CD8-positive, alpha-beta memory T cell (primary cell): ENCODE data around the gene GARS1. TPM values are rescaled to one million over a fixed set of nuclear protein-coding genes. Genes with fewer than 3 reads are reported as not detected.
A peak's percentile ranks its signal among the peaks of the same experiment; 100 is the strongest.

Experiments
- CTCF ChIA-PET: fragments of 350-600 bp; sonication (Branson Sonifier 250); formaldehyde crosslinking; loops from one replicate; lab custom pipeline; 2021; ENCODE audit warnings: antibody characterized with exemption; lab: Charles Lee
- POLR2A ChIA-PET: fragments of 350-600 bp; sonication (Branson Sonifier 250); formaldehyde crosslinking; loops from one replicate; lab custom pipeline; 2021; ENCODE audit warnings: antibody characterized with exemption; lab: Charles Lee
- DNase-seq, 5 donors: peaks; one replicate each; pipeline versions ENCODE4 v3.0.0 to v3.0.0-alpha.2; 2020 to 2022; ENCODE audit warnings: mixed read lengths in 1 of 5
- H3K27ac ChIP-seq: one replicate; pipeline ENCODE4 v1.7.0; 2013; ENCODE audit warnings: low read depth, mild to moderate bottlenecking, low read length, moderate library complexity
- H3K27me3 ChIP-seq: 2 replicates; pipeline ENCODE4 v1.7.0; 2013; ENCODE audit warnings: low read length, mild to moderate bottlenecking; ENCODE audit not compliant: insufficient read depth, poor library complexity, severe bottlenecking
- H3K36me3 ChIP-seq: 2 replicates; pipeline ENCODE4 v1.7.0; 2013; ENCODE audit warnings: mild to moderate bottlenecking, low read length, moderate library complexity; ENCODE audit not compliant: insufficient read depth
- H3K4me1 ChIP-seq: 2 replicates; pipeline ENCODE4 v1.7.0; 2013; ENCODE audit warnings: mild to moderate bottlenecking, low read length, moderate library complexity; ENCODE audit not compliant: insufficient read depth
- H3K4me3 ChIP-seq: 2 replicates; pipeline ENCODE4 v1.7.0; 2013; ENCODE audit warnings: mild to moderate bottlenecking, low read length
- H3K9me3 ChIP-seq: 2 replicates; pipeline ENCODE4 v1.7.0; 2013; ENCODE audit warnings: mild to moderate bottlenecking, low read length
- H3K27ac Mint-ChIP-seq, 8 donors: one replicate each; pipeline ENCODE4 v1.8.0; 2020 to 2021; ENCODE audit warnings: mixed read lengths in 8 of 8, mild to moderate bottlenecking in 6 of 8, inconsistent platforms in 3 of 8, moderate library complexity in 3 of 8
- H3K27me3 Mint-ChIP-seq, 2 donors: one replicate each; pipeline ENCODE4 v1.8.0; 2020 to 2021; ENCODE audit warnings: mixed read lengths in 2 of 2, mild to moderate bottlenecking in 1 of 2, moderate library complexity in 1 of 2
- H3K36me3 Mint-ChIP-seq, 3 donors: one replicate each; pipeline ENCODE4 v1.8.0; 2020 to 2021; ENCODE audit warnings: mixed read lengths in 3 of 3, inconsistent platforms in 1 of 3, mild to moderate bottlenecking in 1 of 3
- H3K4me1 Mint-ChIP-seq, 3 donors: one replicate each; pipeline ENCODE4 v1.8.0; 2020 to 2021; ENCODE audit warnings: mixed read lengths in 3 of 3, inconsistent platforms in 1 of 3, mild to moderate bottlenecking in 1 of 3
- H3K4me3 Mint-ChIP-seq, 7 donors: one replicate each; pipeline ENCODE4 v1.8.0; 2020 to 2021; ENCODE audit warnings: mixed read lengths in 7 of 7, mild to moderate bottlenecking in 6 of 7, moderate library complexity in 4 of 7, inconsistent platforms in 2 of 7
- H3K9me3 Mint-ChIP-seq, 5 donors: one replicate each; pipeline ENCODE4 v1.8.0; 2020 to 2022; ENCODE audit warnings: mixed read lengths in 5 of 5, mild to moderate bottlenecking in 3 of 5, moderate library complexity in 2 of 5, inconsistent platforms in 1 of 5
- polyA plus RNA-seq: library from polyadenylated mRNA; unstranded; fragments of 300-500 nt; fragmentation: Illumina TruSeq; gene quantifications from one replicate; pipeline ENCODE4 v1.2.3, GENCODE V29; 2021
- total RNA-seq, 2 experiments: library from RNA; stranded (reverse); gene quantifications; one replicate each; pipeline ENCODE4 v1.2.3, GENCODE V29; 2021

The GARS1 gene
- total and polyA plus RNA-seq, 3 experiments from 2014 or later: 92.0 to 329 (median 311) TPM

DNA sequence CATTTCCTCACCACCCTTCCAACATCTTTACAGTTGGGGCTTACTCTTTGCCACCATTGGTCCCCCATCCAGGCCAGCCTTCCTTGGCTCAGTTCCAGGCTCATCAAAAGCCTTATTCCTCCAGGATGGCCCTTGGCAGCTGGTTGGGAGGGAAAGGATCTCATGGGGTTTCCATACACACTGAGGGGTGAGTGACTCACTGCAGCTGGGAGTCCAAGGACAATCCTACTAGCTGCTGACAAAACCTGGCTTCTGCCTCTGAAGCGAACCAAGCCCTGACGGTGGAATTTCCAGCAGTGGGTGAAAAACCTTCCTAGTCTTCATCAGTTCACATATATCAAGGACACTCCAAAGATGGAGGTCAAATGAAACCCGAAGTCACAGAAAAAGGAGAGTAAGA, 64.6 kb downstream of the GARS1 start:
- Mint-ChIP-seq H3K4me1 (no peaks in the 10 kb centered on the region), H3K27me3 (peaks cover 3 to 4% of the 10 kb centered on the region in 2 donors), H3K36me3 (peaks cover 0 to 4% (median 0%) of the 10 kb centered on the region in 3 donors), H3K9me3 (no peaks in the 10 kb centered on the region), H3K4me3 (no peak overlapping the region), H3K27ac (no peak overlapping the region)
- H3K27me3 ChIP-seq: no peaks in the 10 kb centered on the region
- CTCF ChIA-PET: no interaction called here
- no peak overlapping the region for H3K4me3 ChIP-seq
- DNase-seq: no peak
- no peaks in the 10 kb centered on the region for H3K9me3 ChIP-seq
- H3K27ac ChIP-seq: no peak overlapping the region
- no peaks in the 10 kb centered on the region for H3K4me1 ChIP-seq
- H3K36me3 ChIP-seq: no peaks in the 10 kb centered on the region
- POLR2A ChIA-PET: no interaction called here

DNA sequence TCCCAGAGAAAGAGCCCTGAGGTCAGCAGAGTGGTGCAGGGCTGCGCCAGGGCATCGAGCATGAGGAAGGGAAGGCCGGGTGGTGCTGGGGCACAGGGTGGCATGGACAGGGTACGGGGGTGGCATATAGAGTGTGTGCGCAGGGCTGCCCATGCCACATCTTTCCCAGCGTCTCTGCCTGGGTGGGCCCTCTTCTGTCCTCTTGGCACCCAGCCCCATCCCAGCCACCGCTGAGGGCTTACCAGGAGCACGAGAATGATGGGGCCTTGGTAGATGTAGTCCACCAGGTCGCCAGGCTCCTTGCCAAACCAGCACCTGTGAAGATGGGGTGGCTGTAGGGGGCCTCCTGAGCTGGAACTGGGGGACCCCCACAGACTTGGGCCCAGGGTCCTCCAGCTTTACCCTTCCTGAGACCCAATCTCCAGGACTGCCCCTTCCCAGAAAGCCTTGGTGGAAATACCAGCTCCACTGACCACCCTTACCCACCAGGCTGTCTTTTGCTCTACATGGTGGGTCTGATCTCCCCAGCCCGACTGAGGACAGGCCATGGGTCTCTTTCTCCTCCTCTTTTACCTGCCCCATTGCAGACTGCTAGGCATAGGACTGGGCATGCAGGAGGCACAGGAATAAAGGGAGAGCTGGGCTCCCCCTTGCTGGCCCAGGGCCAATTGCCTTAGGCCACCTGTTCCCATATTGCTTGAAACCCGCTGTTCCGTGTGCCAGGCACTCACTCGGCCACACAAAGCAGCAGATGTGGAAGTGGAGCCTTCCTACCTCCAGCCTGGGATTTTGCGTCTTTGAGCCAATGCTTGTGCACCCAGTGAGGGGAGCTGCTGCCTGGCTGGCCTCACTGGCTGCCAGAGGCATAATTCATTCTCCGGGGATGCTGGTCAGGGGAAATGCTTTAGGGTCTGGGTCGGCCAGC, 65.9 kb downstream of the GARS1 start:
- Mint-ChIP-seq H3K4me3 (no peak overlapping the region), H3K36me3 (no peaks in the 10 kb centered on the region), H3K27me3 (peaks cover 3 to 4% of the 10 kb centered on the region in 2 donors), H3K4me1 (no peaks in the 10 kb centered on the region), H3K27ac (no peak overlapping the region), H3K9me3 (no peaks in the 10 kb centered on the region)
- DNase-seq: peak in 1 of 5 donors; percentile 25
- CTCF ChIA-PET: interaction anchor here (0.8 kb wide), 1 partner anchor 79 kb away, joined by 3 read pairs; no protein-coding TSS in a partner anchor
- Histone ChIP-seq H3K27ac (no peak overlapping the region), H3K27me3 (no peaks in the 10 kb centered on the region), H3K9me3 (no peaks in the 10 kb centered on the region), H3K36me3 (no peaks in the 10 kb centered on the region), H3K4me3 (no peak overlapping the region), H3K4me1 (no peaks in the 10 kb centered on the region)
- POLR2A ChIA-PET: no interaction called here

DNA sequence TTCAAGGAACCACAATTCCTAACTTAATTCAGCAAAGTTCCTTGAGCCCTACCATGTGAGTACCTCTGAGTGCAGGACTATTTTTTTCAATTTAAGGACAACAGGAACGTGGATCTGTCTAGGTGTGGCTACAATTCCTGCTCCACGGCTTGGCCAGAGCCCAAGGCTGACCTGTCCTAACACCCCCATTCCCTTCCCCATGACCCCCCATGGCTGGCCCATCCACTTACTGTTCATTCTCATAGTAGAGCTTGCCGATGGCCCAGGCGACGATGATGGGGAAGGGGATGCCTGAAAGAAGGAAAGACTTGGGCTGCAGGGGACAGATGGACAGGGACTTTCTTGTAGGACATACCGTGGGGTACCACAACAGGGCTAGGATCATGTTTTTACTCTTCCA, 67.2 kb downstream of the GARS1 start:
- peak in 1 of 5 donors; percentile 15 for DNase-seq
- Histone ChIP-seq H3K27ac (no peak overlapping the region), H3K27me3 (no peaks in the 10 kb centered on the region), H3K4me1 (no peaks in the 10 kb centered on the region), H3K36me3 (no peaks in the 10 kb centered on the region), H3K9me3 (no peaks in the 10 kb centered on the region), H3K4me3 (no peak overlapping the region)
- CTCF ChIA-PET: no interaction called here
- Mint-ChIP-seq H3K27me3 (peaks cover 3 to 4% of the 10 kb centered on the region in 2 donors), H3K27ac (no peak overlapping the region), H3K4me1 (no peaks in the 10 kb centered on the region), H3K36me3 (no peaks in the 10 kb centered on the region), H3K4me3 (no peak overlapping the region), H3K9me3 (no peaks in the 10 kb centered on the region)
- POLR2A ChIA-PET: no interaction called here

DNA sequence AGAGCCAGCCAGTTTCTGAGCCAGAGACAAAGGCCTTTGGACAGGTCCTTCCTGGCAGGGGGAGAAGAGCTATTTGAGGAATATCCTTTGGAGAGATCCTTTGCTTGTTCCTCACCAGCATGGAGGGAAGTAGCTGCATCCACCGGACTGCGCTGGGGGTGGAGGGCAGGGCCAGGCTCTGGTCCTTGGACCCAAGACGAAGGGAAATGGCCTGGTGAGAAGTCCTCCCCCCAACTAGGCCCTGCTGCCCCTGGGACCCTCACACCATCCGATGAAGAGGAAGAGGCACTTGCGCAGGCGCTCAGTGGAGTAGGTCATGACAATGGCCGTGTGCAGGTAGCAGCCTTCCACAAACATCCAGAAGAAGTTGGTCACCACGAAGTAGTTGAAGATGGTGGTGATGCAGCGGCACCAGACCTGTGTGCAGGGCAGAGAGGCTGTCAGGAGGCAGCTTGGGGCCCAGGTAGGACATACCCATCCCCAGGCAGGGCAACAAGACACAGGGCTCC, 67.8 kb downstream of the GARS1 start:
- Histone ChIP-seq H3K4me3 (no peak overlapping the region), H3K27me3 (no peaks in the 10 kb centered on the region), H3K36me3 (no peaks in the 10 kb centered on the region), H3K9me3 (no peaks in the 10 kb centered on the region), H3K27ac (no peak overlapping the region), H3K4me1 (no peaks in the 10 kb centered on the region)
- POLR2A ChIA-PET: no interaction called here
- H3K36me3 Mint-ChIP-seq: no peaks in the 10 kb centered on the region
- no peaks in the 10 kb centered on the region for H3K9me3 Mint-ChIP-seq
- no peak overlapping the region for H3K27ac Mint-ChIP-seq
- peaks cover 3 to 4% of the 10 kb centered on the region in 2 donors for H3K27me3 Mint-ChIP-seq
- no peak overlapping the region for H3K4me3 Mint-ChIP-seq
- no peaks in the 10 kb centered on the region for H3K4me1 Mint-ChIP-seq
- CTCF ChIA-PET: interaction anchor here (0.9 kb wide), 1 partner anchor 79 kb away, joined by 3 read pairs; no protein-coding TSS in a partner anchor
- peak in 1 of 5 donors; percentile 14 for DNase-seq

DNA sequence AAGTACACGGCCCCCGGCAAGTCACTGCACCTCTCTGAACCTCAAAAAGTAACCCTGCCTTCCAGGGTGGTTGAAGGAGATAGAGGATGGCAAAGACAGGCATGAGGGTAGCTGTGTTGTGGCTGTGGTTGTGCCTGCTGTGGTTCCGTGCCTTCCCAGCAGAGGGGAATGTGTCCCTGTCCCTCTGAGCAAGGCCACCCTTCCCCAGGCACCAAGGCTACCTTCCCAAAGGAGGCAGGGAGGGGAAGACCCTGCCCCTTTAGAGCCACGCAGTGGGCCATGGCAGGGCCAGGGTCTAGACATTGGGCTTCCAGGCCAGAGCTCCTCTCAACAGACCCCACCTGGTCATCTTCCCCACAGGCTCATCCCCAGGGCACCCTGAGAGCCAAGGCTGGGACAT, 68.7 kb downstream of the GARS1 start:
- no peaks in the 10 kb centered on the region for H3K36me3 Mint-ChIP-seq
- peak in 1 of 5 donors; percentile 18 for DNase-seq
- Histone ChIP-seq H3K36me3 (no peaks in the 10 kb centered on the region), H3K4me3 (no peak overlapping the region), H3K27me3 (no peaks in the 10 kb centered on the region), H3K4me1 (no peaks in the 10 kb centered on the region), H3K9me3 (no peaks in the 10 kb centered on the region), H3K27ac (no peak overlapping the region)
- POLR2A ChIA-PET: no interaction called here
- H3K4me3 Mint-ChIP-seq: no peak overlapping the region
- no peak overlapping the region for H3K27ac Mint-ChIP-seq
- peaks cover 3 to 4% of the 10 kb centered on the region in 2 donors for H3K27me3 Mint-ChIP-seq
- H3K9me3 Mint-ChIP-seq: no peaks in the 10 kb centered on the region
- CTCF ChIA-PET: interaction anchor here (1.0 kb wide), 1 partner anchor 40 kb away, joined by 3 read pairs; no protein-coding TSS in a partner anchor
- no peaks in the 10 kb centered on the region for H3K4me1 Mint-ChIP-seq

DNA sequence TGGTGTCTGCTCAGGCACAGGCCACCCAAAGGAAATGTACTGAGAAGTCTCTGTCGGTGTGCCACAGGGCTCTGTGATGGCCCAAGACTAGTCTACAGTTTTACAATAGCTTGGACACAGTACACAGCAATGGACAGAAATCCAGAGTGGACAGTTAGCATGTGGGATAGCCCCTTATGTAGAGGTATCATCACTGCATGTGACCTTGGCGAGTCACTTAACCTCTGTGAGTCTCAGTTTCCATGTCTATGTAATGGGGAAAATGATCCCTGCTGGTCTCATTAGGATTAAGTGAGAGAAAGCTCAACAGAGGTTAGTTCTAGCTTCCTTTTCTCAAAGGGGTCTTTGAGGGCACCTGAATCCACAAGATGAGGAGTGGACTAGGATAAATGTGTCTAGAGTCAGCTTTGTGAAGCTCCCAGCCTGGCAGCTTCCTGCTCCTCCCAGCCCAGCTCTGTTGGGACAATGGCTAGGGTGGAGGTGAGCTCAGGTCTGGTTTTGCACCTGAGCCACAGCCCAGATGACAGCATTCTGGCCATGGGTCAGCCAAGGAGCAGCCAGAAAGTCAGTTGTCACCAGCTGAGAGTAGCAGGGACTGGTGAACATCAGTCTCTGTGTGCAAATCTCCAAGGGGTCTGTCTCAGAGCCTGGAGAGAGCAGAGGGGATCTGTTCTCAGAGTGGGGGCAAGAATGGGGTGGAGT, 69.7 kb downstream of the GARS1 start:
- POLR2A ChIA-PET: no interaction called here
- H3K27me3 Mint-ChIP-seq: peaks cover 2 to 3% of the 10 kb centered on the region in 2 donors
- CTCF ChIA-PET: interaction anchor here (1.0 to 1.2 kb wide), 2 partner anchors 39 to 76 kb away, joined by 3 to 4 read pairs; no protein-coding TSS in a partner anchor

DNA sequence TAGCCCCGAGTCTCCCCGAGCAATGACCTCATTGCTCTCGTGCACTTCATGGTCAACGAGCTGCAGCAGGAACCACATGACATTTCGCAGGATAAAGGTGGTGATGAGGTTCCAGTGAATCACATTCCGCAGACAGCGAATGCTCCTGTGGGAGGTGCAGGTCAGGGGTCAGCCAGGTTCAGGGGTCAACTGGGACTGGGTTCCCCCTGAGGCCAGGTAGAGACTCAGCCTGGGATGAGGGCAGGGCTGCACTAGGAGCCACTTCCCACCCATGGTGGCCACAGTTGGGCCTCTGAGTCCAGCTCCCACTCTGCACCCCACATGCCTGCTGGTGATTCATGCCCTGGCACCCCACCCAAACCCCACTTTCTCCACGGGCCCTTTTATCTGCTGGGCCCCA, 70.4 kb downstream of the GARS1 start:
- Mint-ChIP-seq H3K4me3 (no peak overlapping the region), H3K36me3 (no peaks in the 10 kb centered on the region), H3K27me3 (peaks cover 2 to 3% of the 10 kb centered on the region in 2 donors), H3K4me1 (no peaks in the 10 kb centered on the region), H3K27ac (no peak overlapping the region), H3K9me3 (no peaks in the 10 kb centered on the region)
- H3K9me3 ChIP-seq: no peaks in the 10 kb centered on the region
- H3K36me3 ChIP-seq: no peaks in the 10 kb centered on the region
- H3K4me1 ChIP-seq: no peaks in the 10 kb centered on the region
- POLR2A ChIA-PET: no interaction called here
- no peaks in the 10 kb centered on the region for H3K27me3 ChIP-seq
- CTCF ChIA-PET: no interaction called here
- H3K4me3 ChIP-seq: no peak overlapping the region
- no peak overlapping the region for H3K27ac ChIP-seq
- peak in 1 of 5 donors; percentile 40 for DNase-seq

More for the DNA sequence above, 69.7 kb downstream of the GARS1 start:
- DNase-seq: peak in 1 of 5 donors; percentile 8
- Histone ChIP-seq H3K27ac (no peak overlapping the region), H3K4me3 (no peak overlapping the region), H3K36me3 (no peaks in the 10 kb centered on the region), H3K27me3 (no peaks in the 10 kb centered on the region), H3K9me3 (no peaks in the 10 kb centered on the region), H3K4me1 (no peaks in the 10 kb centered on the region)
- Mint-ChIP-seq H3K36me3 (no peaks in the 10 kb centered on the region), H3K27ac (no peak overlapping the region), H3K4me1 (no peaks in the 10 kb centered on the region), H3K9me3 (no peaks in the 10 kb centered on the region), H3K4me3 (no peak overlapping the region)

DNA sequence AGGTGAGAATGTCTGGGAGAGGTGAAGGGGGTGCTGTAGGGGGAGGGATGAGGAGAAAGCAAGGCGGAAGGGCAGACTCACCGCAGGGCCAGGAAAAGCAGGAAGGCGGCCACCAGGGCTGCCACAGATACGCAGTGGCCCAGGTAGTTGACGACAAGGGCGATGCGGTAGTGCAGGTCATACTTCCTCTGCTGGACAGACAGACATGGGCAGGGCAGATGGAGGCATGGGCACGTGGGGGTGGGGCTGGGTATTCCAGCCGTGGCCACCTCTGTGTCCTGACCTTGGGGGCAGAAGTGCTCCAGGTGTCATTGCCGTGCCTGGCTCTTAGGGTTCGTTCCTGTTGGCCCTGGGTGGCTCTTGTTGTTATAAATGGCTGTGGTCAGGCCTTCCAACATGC, 70.8 kb downstream of the GARS1 start:
- CTCF ChIA-PET: no interaction called here
- no peak overlapping the region for H3K27ac ChIP-seq
- POLR2A ChIA-PET: no interaction called here

More for the DNA sequence above, 70.8 kb downstream of the GARS1 start:
- no peaks in the 10 kb centered on the region for H3K9me3 Mint-ChIP-seq
- peaks cover 2 to 3% of the 10 kb centered on the region in 2 donors for H3K27me3 Mint-ChIP-seq
- H3K4me1 ChIP-seq: no peaks in the 10 kb centered on the region
- DNase-seq: peak in 1 of 5 donors; percentile 13
- no peaks in the 10 kb centered on the region for H3K27me3 ChIP-seq
- H3K4me3 ChIP-seq: no peak overlapping the region
- H3K9me3 ChIP-seq: no peaks in the 10 kb centered on the region
- no peak overlapping the region for H3K27ac Mint-ChIP-seq
- H3K36me3 ChIP-seq: no peaks in the 10 kb centered on the region
- H3K4me1 Mint-ChIP-seq: no peaks in the 10 kb centered on the region
- H3K4me3 Mint-ChIP-seq: no peak overlapping the region
- no peaks in the 10 kb centered on the region for H3K36me3 Mint-ChIP-seq
